ENCODE measurements around the gene ADAMTS6. TPM values are rescaled to one million over a fixed set of nuclear protein-coding genes. Genes with fewer than 3 reads are reported as not detected.

The ADAMTS6 gene
- total RNA-seq, 1 experiment from 2014 or later: 15.9 TPM

DNA sequence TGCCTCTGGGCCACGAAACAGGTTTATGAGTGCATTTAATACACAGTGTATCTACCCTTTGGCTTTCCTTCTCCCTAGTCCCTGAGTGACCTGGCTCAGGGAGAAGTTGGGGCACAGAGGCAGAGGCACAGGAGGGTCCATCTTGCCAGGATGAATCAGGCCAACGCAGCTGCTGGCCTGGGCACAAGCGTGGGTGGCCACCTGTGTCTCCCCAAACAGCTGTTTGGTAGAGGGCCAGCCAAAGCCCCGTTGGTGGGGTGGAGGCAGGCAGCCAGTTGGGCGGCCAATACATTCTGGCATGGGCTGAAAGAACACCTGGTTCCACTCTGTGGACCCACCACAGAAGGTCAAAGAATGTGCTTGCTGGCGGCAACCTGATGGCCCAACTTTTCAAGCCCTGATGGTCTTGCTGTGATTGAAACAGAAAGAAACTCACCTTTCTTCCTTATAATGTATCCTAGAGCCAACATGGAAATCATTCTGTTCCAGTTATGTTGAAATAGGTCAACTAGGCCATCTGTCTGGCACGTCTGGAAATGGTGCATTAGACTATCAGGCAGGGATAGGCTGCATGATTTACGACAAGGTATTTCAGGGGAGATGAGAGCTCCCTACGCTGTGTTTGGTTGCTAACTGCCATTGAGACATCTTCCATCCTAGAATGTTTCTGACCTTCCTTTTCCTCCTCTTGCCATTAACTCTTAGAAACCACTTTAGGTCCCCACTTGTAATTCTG lies 337.4 kb downstream of the ADAMTS6 start:
- no peak for DNase-seq (ENCODE audit: low spot score)

DNA sequence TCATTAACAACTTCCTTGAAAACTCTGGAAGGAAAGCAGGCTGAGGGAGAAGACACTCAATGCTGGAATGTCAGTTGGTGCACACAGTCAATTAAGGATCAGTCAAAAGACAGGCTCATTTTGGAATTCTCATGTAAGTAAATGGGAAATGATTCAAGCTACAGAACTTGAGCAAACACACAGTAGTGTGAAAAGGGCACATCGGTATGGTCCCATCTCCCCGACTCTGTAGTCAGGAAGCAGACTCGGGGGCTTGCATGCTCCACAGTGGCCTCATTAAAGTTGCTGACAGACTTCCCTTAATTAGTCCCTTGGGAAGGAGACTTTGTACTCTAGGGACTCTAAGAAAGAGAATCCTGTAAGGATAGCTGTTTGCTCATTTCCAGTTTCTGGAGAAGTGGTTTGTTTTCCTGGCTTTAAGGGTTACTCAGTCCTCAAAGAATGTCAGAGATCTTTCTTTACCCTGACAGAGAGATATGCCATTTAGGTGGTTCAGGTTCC lies 339.2 kb downstream of the ADAMTS6 start:
- DNase-seq (ENCODE audit: low spot score): peak; percentile 80

DNA sequence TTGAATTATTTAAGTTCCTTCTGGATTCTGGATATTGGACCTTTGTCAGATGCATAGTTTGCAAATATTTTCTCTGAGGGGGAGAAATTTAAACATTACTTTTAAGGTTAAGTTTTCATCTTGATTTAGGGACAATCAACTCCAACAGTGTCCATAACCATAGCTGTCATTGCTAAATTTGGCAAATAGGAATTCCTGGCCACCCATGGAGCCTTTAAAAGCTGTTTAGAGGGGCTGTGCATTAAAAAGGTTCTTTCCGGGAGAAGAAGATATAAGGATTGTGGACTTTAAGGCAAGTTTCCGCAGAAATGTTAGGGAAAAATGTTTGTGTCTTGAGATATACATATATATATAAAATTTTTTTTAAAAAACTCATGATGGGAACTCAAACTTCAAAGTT lies 339.7 kb downstream of the ADAMTS6 start:
- no peak for DNase-seq (ENCODE audit: low spot score)

DNA sequence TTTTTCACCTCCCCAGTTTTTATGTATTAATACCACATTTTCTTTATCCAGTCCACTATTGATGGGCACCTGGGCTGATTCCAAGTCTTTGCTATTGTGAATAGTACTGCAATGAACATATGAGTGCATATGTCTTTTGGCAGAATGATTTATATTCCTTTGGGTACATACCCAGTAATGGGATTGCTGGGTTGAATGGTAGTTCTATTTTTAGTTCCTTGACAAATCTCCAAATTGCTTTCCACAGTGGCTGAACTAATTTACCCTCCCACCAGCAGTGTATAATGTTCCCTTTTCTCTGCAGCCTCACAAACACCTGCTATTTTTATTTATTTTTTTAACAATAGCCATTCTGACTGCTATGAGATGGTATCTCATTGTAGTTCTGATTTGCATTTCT lies 340.2 kb downstream of the ADAMTS6 start:
- no peak for DNase-seq (ENCODE audit: low spot score)

DNA sequence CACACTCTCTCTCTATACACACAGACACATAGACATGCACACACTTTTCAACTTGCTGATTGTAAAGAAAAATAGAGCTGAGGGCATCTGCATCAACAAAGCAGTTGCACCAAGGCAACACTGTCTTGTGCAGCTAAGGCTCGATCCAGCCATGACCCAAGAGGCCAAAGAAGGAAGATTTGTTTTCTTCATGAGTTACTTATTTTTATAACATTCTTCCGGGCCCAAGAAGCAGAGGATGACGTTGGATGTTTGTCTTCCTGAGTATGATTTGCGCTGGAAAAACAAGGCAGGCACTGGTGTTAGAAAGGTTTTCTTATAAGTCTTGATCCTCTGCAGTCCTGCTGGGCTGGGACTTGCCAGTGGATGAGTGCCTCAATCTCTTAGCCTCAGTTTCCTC lies 344.1 kb downstream of the ADAMTS6 start:
- no peak for DNase-seq (ENCODE audit: low spot score)

DNA sequence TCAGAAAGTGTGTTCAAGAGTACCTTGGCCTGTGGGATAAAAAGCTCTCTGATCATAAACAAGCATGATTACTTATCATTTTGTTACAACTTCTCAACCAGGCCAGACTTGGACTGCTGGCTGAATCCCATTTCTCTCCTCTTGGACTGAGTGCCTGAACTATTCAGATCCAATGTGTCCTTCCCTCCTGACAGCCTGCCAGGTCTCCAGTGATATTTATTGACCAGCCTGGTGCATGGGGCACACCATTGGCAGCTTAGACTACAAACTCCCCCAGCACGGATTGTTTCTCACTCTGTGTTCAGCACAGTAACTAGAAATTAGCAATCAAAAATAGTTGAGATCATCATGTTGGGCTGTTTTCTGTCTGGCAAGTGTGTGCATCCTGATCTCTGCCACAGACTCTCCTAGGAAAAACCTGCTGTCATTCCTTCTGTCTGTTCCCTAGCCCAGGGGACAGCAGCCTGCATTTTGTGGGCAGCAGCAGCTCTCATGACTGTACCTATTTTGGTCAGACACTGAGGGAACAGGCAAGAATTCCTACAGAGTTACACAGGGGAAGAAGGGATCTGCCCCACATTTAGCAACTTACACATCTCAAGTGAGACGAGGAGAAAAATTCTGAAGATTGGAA lies 348.1 kb downstream of the ADAMTS6 start:
- no peak for DNase-seq (ENCODE audit: low spot score)

DNA sequence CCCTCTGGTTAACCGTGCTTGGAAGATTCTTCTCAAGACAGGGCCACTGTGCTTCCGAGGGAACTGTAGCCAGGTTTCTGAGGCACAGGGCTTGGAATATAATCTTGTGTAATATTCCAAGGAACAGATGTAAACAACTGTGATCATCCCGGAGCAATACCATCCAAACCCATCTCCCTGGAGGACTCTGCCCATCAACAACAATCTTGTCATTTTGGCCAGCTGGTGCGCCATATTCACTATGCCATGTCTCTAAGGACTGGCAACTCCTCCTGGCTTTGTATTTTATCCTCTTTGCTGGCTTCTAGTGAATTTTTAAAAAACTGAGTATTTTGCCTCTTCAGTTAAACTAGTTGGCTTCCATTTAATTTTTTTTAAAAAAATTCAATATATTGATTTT lies 349.3 kb downstream of the ADAMTS6 start:
- no peak for DNase-seq (ENCODE audit: low spot score)

DNA sequence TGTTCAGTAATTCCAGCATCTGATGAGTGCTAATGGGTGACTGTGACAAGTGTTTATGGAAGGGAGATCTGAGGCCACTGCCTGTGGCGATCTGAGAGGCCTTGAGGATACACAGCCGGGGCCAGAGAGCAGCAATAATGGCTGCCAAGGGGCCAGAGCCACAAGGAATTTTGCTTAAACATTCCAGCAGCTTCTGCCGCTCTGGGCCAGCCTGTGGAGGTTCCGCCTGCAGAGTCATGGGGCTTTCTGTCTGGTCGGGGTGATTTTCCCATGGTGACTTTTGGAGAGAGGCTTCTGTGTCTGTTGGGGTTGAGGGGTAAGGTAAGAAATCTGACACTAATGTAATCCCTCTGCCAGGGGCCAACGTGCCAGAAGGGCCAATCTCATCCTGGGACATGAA lies 353.5 kb downstream of the ADAMTS6 start:
- DNase-seq (ENCODE audit: low spot score): no peak

DNA sequence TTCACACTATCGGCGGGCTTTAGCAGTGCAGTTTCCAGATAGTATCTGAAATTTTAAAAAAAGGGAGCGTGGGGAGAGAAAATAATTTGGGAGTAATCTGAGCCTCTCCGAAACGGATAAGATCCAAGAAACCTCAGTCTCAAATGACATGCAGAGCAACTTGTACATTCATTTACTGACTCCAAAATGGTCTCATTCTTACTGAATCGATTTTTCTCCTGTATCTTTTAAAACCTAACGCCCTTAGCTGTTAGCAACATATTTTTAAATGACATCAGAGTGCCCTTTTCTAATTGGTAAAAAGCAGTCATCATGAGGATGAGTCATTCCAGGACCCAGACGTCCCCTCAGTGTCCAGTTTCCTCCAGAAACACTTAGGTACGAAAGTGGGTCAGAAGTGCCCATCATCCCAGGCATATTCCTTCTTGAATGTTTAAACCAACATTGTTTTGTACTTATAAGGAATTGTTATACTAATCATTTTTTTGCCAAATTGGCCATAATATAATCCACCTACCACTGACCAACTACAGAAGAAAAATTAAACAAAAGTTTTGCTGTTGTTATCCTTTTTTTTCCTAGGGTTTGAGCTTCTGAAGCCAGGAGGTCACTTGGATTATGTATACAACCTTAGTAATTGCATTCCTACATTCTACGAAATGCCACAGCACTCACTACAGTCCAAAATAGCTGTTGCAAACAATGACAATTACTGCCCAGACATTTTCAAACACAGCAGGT lies 354.4 kb downstream of the ADAMTS6 start:
- peak; percentile 60 for DNase-seq (ENCODE audit: low spot score)

DNA sequence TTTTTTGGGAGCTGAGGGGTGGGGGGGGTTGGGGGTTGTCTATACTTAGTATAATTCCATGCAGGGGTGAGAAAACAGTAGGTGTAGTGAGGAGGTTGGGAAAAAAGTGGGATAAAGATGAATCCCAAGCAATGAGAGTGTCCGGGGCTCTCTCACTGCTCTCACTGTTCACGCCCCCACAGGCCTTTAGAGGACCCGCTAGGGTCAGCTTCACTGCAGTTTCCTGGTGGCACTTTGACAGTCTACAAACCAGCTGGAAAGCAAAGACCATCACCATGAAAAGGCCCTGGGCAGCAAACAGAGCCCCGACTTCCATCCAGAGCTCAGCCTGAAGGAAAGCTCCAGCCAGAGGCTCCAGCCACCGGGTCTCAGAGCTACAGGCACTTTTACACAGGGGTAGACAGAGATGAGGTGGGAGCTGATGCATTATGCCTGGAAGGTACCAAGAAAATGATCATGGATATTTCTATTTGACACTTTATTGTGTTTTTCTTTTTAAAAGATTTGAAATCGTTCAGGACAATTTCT lies 355.1 kb downstream of the ADAMTS6 start:
- no peak for DNase-seq (ENCODE audit: low spot score)

DNA sequence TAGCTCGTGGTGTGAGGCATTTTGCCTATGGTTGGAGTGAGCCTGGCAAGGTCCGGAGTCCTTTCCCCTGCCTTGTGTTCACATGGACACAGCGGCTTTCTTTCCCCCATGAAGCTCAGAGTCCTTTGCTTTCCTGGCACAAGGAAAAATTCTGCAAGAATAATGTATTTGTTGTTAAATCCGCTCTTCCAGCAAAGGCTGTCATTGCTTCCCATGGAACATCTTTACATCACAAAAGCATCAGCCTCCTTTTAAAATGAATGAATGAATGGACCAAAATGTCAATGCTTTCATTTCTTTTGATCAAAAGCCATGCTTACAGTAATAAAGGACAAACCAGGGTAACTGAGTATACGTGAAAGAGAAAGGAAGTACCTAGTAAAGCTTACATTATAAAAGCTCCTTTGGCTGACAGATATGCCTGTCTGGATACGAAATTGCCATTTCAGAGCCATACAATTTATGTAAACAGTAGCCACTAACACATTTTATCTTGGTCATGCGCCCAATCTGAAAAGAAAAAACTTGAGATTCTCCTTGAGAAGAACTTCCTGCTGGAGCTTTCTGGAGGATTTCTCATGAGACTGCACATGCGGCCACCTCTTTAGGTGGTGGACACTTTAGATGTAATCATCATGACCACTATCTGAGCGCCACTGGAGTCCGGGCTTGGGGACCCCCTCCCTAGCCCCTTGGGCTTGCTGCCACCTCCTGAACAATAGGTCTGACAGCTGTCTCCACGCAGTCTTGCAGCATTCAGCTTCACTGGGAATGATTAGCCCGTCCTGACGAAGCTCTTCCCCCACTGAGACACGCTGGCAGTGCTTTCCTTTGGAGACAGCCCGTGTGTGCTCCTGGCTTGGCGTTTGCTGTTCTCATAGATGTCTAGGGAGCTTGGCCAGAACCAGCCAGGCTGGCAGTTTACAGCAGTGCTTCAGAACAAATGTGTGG lies 355.9 kb downstream of the ADAMTS6 start:
- DNase-seq (ENCODE audit: low spot score): no peak

DNA sequence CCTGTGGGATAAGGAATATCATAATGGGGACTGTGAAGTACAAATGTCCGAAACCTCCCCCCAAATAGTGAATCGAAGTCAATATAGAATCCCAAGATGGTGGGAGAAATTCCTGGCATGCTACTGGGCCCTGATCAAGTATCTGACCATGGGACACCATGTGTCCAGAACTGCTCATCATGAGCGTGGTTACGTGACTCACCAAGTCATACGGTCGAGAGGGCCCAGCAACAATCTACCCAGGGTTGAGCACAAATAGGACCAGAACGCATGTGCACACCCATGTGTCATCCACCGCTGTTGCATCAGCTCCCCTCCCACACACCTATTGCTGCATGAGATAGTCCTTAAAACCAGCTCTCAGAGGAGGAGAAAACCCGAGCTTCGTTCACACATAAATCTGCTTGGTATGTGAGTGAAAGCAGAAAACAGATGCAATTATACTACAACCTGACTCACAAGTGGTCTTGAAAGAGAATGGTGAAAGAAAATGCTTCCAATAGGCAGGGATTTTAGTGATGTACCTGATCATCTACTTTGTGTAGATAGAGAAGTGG lies 359.8 kb downstream of the ADAMTS6 start:
- DNase-seq (ENCODE audit: low spot score): peak; percentile 23

DNA sequence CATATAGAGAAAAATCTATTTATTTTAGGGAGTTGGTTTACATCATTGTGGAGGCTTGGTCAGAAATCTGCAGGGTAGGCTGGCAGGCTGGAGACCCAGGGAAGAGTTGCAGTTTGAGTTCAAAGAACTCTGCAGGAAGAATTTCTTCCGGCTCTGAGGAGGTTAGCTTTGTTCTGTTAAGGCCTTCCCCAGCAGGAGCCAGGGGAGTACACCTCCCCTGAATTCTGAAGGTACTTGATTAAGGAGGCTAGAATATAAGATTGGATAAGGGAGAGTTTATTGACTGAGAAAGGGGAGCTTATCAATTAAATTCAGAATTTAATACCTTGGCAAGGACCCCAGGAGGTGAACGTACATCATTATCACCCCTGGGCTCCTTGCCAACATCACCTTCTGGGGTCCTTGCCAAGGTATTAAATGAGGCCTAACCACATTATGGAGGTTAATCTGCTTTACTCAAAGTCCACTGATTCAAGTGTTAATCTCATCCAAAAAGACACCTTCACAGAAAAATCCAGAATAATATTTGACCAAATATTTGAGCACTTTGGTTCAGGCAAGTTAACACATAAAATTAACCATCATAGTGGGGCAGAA lies 361.3 kb downstream of the ADAMTS6 start:
- no peak for DNase-seq (ENCODE audit: low spot score)

DNA sequence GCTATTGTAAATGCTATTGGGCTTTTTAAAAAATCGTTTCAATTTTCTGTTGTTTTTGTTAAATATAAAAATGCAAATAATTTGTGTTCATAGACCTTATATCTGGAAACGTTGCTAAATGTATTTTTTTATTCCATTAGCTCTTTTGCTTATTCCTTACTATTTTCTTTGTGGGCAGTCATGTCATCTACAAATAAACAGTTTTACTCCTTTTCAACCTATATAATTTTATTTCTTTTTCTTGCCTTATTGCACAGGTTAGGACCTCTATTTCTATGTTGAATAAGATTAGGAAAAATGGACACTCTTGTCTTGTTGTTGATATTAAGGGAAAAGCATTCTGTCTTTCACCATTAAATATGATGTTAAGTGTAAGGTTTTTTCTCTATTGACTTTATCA lies 364.2 kb downstream of the ADAMTS6 start:
- no peak for DNase-seq (ENCODE audit: low spot score)

DNA sequence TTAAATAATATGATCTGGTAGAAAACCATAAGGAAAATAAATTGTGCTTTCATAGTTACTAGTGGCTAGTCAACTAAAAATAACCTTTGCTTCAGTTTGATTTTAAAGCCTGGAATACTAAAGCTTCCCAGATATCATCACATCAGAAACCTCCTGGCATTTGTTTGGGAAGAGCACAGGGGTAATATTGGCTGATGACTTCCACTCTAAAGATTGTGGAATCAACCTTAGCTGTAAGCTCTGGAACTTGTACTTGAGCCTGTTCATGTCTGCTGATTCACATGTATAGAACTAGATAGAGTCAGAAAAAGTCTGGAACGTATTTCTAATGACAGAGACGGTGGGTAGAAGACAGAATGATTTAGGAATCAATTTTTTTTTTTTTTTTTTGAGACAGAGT lies 367.9 kb downstream of the ADAMTS6 start:
- no peak for DNase-seq (ENCODE audit: low spot score)

DNA sequence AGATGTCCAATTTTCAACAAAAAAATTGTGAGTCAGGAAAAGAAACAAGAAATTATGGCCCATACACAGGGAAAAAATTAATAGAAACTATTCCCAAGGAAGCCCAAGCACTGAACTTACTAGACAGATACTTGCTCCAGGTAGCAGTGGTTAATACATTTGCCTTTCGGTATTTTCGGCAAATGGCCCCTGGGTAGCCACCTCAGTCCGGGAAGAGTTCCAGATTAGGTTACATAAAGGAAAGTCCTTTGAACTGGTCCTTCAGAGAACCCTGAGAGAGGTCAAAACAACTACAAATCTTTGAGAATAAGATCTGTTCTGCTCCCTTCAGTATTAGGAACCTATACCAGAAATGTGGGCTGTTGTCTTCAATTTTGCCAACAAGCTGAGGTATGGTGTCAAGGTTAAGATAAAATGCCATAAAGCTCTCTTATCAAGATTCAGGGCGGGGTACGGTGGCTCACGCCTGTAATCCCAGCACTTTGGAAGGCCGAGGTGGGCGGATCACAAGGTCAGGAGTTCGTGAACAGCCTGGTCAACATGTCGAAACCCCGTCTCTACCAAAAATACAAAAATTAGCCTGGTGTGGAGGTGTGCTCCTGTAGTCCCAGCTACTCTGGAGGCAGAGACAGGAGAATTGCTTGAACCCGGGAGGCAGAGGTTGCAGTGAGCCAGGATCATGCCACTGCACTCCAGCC lies 369.6 kb downstream of the ADAMTS6 start:
- no peak for DNase-seq (ENCODE audit: low spot score)

DNA sequence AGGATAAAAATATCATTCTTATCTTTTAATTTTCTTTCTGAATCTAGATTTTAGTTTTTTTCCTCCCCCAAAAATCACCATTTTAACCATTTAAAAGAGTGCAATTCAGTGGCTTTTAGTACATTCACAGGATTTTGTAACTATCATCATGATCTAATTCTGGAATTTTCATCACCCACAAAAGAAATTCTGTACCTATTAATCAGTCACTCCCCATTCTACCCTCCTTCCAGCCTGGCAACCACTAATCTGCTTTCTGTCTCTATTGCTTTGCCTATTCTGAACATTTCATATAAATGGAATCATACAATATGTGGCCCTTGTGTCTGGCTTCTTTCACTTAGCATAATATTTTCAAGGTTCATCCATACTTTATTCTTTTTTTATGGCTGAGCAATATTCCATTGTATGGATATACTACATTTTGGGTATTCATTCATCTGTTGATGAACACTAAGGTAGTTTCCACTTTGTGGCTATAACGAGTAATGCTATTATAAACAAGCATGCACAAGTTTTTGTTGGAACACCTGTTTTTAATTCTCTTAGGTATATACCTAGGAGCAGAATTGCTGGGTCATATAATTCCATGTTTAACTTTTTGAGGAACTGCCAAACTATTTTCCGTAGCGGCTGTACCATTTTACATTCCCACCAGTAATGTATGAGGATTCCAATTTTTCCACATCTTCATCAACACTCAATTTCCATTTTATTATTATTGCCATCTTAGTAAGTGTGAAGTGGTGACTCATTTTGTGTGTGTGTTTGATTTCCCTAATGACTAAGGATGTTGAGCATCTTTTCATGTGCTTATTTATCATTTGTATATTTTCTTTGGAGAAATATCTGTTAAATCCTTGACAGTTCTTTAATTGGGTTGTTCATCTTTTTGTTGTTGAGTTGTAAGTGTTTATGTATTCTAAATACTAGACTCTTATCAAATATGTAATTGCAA lies 372.7 kb downstream of the ADAMTS6 start:
- peak; percentile 21 for DNase-seq (ENCODE audit: low spot score)

DNA sequence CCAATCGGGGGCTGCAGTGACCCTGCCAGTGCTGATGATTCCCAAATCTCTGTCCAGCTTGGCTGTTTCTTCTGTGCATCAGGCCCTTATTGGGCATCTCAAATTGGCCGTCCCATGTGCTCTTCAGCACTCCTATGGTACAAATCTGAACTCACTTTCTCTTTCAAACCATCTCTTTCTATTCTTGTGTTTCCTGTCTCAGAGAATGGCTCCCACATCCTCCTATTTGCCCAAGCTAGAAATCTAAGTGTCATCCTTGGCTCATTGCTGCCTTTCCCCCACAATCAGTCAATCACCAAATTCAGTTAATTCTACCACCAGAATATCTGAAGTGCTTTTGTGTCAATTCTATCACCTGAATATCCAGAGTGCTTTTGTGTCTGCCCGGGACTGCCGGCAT lies 376.4 kb downstream of the ADAMTS6 start:
- DNase-seq (ENCODE audit: low spot score): no peak

DNA sequence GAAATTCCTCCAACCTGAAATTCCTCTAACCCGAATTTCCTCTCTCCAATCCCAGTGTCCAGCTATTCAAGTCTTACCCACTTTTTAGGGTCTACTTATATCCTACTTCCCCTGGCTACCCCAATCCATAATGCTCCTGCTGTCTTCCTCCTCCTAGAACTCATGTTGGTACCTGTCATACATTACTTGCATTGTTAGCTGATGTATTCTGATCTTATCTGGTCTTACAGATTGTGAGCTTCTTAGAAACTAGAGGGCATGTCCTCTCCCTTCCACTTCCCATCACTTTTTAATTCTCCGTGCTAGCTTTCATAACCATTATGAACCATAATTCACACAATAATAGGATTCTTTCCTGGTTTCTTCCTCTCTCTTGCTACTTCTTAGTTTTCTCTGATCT lies 376.9 kb downstream of the ADAMTS6 start:
- no peak for DNase-seq (ENCODE audit: low spot score)
